Keratinocyte (primary cell): Measurements from ENCODE around the gene TLN1. TPM values are rescaled to one million over a fixed set of nuclear protein-coding genes. Genes with fewer than 3 reads are reported as not detected.
A peak's percentile ranks its signal among the peaks of the same experiment; 100 is the strongest.

Experiments used
- DNase-seq: peaks from one replicate; pipeline ENCODE4 v3.0.0-alpha.2; 2011; ENCODE audit warnings: low read depth, missing footprints, low spot score
- FAIRE-seq: peaks from 2 replicates; lab custom pipeline; 2011; peaks lifted over from hg19 to GRCh38; lab: Jason Lieb, UNC
- H2AFZ ChIP-seq: 2 replicates; pipeline ENCODE4 v1.6.0; 2012; ENCODE audit warnings: low read length, control low read depth, inconsistent platforms; ENCODE audit not compliant: control insufficient read depth
- H3K27ac ChIP-seq: 2 replicates; pipeline ENCODE4 v1.5.1; 2011; ENCODE audit warnings: low read length; ENCODE audit not compliant: control insufficient read depth, insufficient read depth
- H3K27me3 ChIP-seq: 3 replicates; pipeline ENCODE4 v1.6.0; 2011; ENCODE audit warnings: low read length; ENCODE audit not compliant: control insufficient read depth, insufficient read depth; ENCODE audit errors: extremely low read depth
- H3K36me3 ChIP-seq, 2 experiments: 2 replicates in 1 of 2; 3 replicates in 1 of 2; pipeline ENCODE4 v1.5.1; 2011; ENCODE audit warnings: low read length in 2 of 2, mild to moderate bottlenecking in 1 of 2; ENCODE audit not compliant: control insufficient read depth in 2 of 2, insufficient read depth in 2 of 2; ENCODE audit errors: extremely low read depth in 1 of 2
- H3K4me1 ChIP-seq: 3 replicates; pipeline ENCODE4 v1.5.1; 2011; ENCODE audit warnings: low read length; ENCODE audit not compliant: control insufficient read depth, insufficient read depth; ENCODE audit errors: extremely low read depth
- H3K4me2 ChIP-seq: 3 replicates; pipeline ENCODE4 v1.6.0; 2011; ENCODE audit warnings: low read depth, low read length; ENCODE audit not compliant: control insufficient read depth, insufficient read depth; ENCODE audit errors: extremely low read depth
- H3K4me3 ChIP-seq, 3 experiments: fragments of 200-600 bp in 1 of 3; sonication (generic) in 1 of 3; 2 replicates in 2 of 3; 3 replicates in 1 of 3; pipeline ENCODE4 v1.5.1; 2011 to 2016; ENCODE audit warnings: low read length in 3 of 3, mild to moderate bottlenecking in 3 of 3, control low read depth in 2 of 3, inconsistent platforms in 1 of 3, low read depth in 1 of 3, mixed read lengths in 1 of 3, mixed run types in 1 of 3, moderate library complexity in 1 of 3; ENCODE audit not compliant: control insufficient read depth in 2 of 3, insufficient read depth in 2 of 3; ENCODE audit errors: extremely low read depth in 1 of 3
- H3K79me2 ChIP-seq: 2 replicates; pipeline ENCODE4 v1.6.0; 2012; ENCODE audit warnings: low read length; ENCODE audit not compliant: control insufficient read depth, insufficient read depth
- H3K9ac ChIP-seq: 3 replicates; pipeline ENCODE4 v1.6.0; 2011; ENCODE audit warnings: low read length; ENCODE audit not compliant: control insufficient read depth, insufficient read depth; ENCODE audit errors: extremely low read depth
- H3K9me1 ChIP-seq: 3 replicates; pipeline ENCODE4 v1.6.0; 2011; ENCODE audit warnings: low read length; ENCODE audit not compliant: control insufficient read depth, insufficient read depth; ENCODE audit errors: extremely low read depth
- H3K9me3 ChIP-seq: 2 replicates; pipeline ENCODE4 v1.5.1; 2012; ENCODE audit warnings: low read depth, low read length; ENCODE audit not compliant: control insufficient read depth
- H4K20me1 ChIP-seq: 3 replicates; pipeline ENCODE4 v1.6.0; 2011; ENCODE audit warnings: low read length; ENCODE audit not compliant: control insufficient read depth, insufficient read depth; ENCODE audit errors: extremely low read depth
- CTCF ChIP-seq, 3 experiments: IDR thresholded peaks in 1 of 3; conservative IDR thresholded peaks in 1 of 3; optimal IDR thresholded peaks in 1 of 3; 2 replicates in 2 of 3; 3 replicates in 1 of 3; pipeline versions ENCODE3 to v1.5.1; 2011; ENCODE audit warnings: low read length in 3 of 3, mild to moderate bottlenecking in 3 of 3, moderate library complexity in 2 of 3, control low read depth in 1 of 3, inconsistent platforms in 1 of 3; ENCODE audit not compliant: insufficient read depth in 2 of 3; ENCODE audit errors: extremely low read depth in 1 of 3
- EZH2 ChIP-seq: IDR thresholded peaks from one replicate; pipeline ENCODE4 v1.6.1; 2012; ENCODE audit warnings: inconsistent platforms, mild to moderate bottlenecking, low read length, moderate library complexity
- dilution Hi-C: fragments of 300-500 bp; cut with MboI; formaldehyde crosslinking; loops from one replicate; pipeline ENCODE4 v1.7.0; 2020; ENCODE audit warnings: low sequenced_read_pairs; ENCODE audit not compliant: extremely low pct_ligation_motif_present
- polyA plus RNA-seq, 5 experiments: library from polyadenylated mRNA; depleted of rRNA in 3 of 5; stranded (reverse) in 3 of 5; stranded (forward) in 1 of 5; unstranded in 1 of 5; fragments of >200 nt; gene quantifications; 1 replicate in 1 of 5; 2 replicates in 3 of 5; 3 replicates in 1 of 5; pipeline versions ENCODE4 v1.2.1 to v1.2.3, GENCODE V29; 2011 to 2012; ENCODE audit warnings: missing spikeins in 2 of 5, low read depth in 1 of 5, low replicate concordance in 1 of 5

The TLN1 gene
- polyA plus RNA-seq, 1 donor (not counting 4 experiments of a cell fraction or from before 2014, with no cell fraction given), result 53.0 TPM

- Histone ChIP-seq H3K9me3 (no peaks in the 10 kb centered on the region), H3K27ac (no peak overlapping the region)
- dilution Hi-C loops, result no loop called here
Observed at GRCh38 chr9:35659340-35659739, 72.7 kb downstream of the TLN1 start.

GRCh38 chr9:35658968-35659220, 73.1 kb downstream of the TLN1 start:
- peak overlapping the region; percentile 73 to 84 (median 81) for H3K4me3 ChIP-seq
- no peak for DNase-seq
- dilution Hi-C loops, result no loop called here
- H3K36me3 ChIP-seq, result peaks cover 1 to 13% of the 10 kb centered on the region in 2 experiments
- no peak for TF ChIP-seq EZH2
- no peak for TF ChIP-seq CTCF (optimal IDR thresholded peaks at IDR 0.05 in 1 of 3, IDR thresholded peaks at IDR 0.05 in 1 of 3, conservative IDR thresholded peaks at IDR 0.05 in 1 of 3; ENCODE audit: extremely low read depth in 1 of 3, insufficient read depth in 2 of 3, low read length in 3 of 3)
- peak overlapping the region; percentile 49 for H3K27ac ChIP-seq
- H3K4me2 ChIP-seq, result peak overlapping the region; percentile 80
- H3K9me3 ChIP-seq, result no peaks in the 10 kb centered on the region
- H4K20me1 ChIP-seq, result no peaks in the 10 kb centered on the region
- peaks cover 3% of the 10 kb centered on the region for H3K27me3 ChIP-seq
- H3K9ac ChIP-seq, result peak overlapping the region; percentile 82
- FAIRE-seq, result no peak
- H3K79me2 ChIP-seq, result peaks cover 2% of the 10 kb centered on the region
- no peaks in the 10 kb centered on the region for H3K9me1 ChIP-seq
- peaks cover 13% of the 10 kb centered on the region for H3K4me1 ChIP-seq
- H2AFZ ChIP-seq, result peak overlapping the region; percentile 53

More at GRCh38 chr9:35659340-35659739, 72.7 kb downstream of the TLN1 start:
- Histone ChIP-seq H3K36me3 (peaks cover 1 to 13% of the 10 kb centered on the region in 2 experiments), H3K9me1 (no peaks in the 10 kb centered on the region), H2AFZ (no peak overlapping the region), H3K9ac (no peak overlapping the region), H4K20me1 (no peaks in the 10 kb centered on the region), H3K27me3 (peaks cover 3% of the 10 kb centered on the region), H3K79me2 (peaks cover 2% of the 10 kb centered on the region), H3K4me1 (peaks cover 15% of the 10 kb centered on the region), H3K4me2 (peak overlapping the region; percentile 80), H3K4me3 (no peak overlapping the region)
- TF ChIP-seq EZH2, result no peak
- DNase-seq (no peak), FAIRE-seq (no peak)
